CD4-positive, alpha-beta T cell treated with Interleukin-10 for 1 hour (primary cell): ENCODE measurements around the gene DUSP2.
A peak's percentile ranks its signal among the peaks of the same experiment; 100 is the strongest.

ENCODE experiments used
- DNase-seq: peaks from one replicate; pipeline ENCODE4 v3.0.0-alpha.2; 2020

Gene DUSP2, protein sequence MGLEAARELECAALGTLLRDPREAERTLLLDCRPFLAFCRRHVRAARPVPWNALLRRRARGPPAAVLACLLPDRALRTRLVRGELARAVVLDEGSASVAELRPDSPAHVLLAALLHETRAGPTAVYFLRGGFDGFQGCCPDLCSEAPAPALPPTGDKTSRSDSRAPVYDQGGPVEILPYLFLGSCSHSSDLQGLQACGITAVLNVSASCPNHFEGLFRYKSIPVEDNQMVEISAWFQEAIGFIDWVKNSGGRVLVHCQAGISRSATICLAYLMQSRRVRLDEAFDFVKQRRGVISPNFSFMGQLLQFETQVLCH

DNA sequence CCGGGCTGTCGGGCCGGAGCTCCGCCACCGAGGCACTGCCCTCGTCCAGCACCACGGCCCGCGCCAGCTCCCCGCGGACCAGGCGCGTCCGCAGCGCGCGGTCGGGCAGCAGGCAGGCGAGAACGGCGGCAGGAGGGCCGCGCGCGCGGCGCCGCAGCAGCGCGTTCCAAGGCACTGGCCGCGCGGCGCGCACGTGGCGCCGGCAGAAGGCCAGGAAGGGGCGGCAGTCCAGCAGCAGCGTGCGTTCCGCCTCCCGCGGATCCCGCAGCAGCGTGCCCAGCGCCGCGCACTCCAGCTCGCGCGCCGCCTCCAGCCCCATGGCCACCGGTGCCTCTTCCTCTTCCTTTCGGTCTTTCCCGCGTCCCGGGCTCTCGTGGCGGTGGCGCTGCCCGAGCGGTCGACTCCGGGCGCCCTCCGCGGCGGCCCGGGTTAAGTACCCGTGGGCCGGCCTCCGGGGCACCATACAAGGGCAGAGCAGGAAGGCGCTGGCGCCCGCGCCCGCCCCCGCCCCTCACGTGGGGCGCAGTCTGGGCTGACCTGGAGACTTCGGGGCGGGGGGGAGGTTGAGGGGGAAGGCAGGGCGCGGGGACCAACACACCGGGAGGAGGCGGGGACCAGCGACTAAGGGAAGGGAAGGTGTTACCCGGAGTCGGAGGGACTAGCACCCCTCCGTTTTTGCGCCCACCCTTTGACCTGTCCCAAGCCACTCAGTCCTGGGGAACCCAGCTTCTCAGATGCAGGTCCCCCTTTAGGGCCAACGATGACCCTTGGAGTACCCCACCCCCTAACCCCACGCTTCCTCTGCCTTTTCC, at the start of gene DUSP2:
Gene DUSP2, minus strand, starts transcription at position 405 of the 812 bp plus-strand sequence. Its CDS starts 86 bp downstream, at position 319.
- peak; percentile 95 for DNase-seq

DNA sequence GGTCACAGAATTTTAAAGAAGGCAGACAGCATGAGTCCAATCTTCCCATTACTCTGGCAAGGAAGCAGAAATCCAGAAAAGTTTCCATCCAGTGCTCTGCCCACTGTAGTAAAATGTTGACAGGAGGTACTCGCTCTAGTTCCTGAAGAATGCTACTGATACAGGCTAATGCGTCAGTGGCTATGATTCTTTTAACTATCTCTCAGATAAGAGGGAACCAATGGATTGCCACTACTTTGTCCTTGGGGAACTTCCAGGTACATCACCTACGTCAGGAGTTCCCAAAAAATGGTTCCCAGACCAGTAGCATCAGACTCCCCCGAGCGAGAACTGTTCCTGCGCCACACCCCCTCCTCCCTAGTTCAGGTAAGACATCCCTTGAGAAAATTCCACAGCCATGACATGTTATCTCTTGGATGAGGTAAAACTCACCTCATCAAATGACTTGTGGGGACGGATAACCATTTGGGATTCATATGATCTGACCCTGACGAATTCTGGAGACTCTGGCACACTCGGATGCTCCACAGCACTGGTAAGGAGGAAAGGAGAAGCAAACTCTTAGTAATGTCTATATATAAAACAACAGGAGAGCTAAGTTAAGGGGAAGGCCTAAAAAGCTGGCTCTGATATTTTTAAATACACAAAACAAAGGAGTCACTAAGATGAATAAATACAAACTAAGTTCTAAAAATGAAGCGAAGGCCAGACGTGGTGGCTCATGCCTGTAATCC, 46.9 kb upstream of the DUSP2 start:
- DNase-seq, result no peak

DNA sequence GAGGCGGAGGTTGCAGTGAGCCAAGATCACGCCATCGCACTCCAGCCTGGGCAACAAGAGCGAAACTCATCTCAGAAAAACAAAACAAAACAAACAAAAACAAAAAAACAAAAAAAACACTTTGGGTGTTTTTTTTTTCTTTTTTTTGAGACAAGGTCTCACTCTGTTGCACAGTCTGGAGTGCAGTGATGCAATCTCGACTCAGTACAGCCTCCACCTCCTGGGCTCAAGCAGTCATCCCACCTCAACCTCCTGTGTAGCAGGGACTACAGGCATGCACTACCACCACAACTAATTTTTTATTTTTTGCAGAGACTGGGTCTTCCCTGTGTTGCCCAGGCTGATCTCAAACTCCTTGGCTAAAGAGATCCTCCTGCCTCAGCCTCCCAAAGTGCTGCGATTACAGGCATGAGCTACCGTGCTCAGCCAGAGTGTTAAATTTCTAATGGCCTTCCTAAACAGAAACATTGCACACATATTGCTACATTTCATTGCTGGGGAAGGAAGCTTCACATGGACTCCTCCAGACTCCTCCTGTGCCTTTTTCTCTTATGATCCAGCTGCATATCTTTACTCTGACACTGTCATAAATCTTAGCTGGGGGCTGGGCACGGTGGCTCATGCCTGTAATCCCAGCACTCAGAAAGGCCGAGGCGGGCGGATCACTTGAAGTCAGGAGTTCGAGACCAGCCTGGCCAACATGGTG, 43.7 kb upstream of the DUSP2 start:
- DNase-seq, result no peak

DNA sequence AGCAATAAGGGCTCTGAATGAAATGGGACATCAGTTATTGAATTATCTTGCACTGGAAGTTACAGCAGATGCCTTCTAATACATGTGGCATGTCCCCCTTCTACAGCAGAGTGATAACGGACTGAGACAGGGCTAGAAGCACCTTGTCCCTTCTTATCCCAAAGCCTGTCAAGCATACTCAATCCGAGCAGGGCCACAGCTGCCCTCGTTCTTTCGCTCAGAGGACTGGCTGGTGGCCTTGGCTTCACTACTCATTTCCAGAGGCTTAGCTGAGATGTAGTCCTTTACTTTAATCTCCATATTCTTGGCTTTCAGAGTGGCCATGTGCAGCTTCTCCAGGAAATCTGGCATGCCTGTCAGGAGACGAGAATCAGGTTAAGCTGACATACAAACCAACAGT, 41.3 kb upstream of the DUSP2 start:
- no peak for DNase-seq

DNA sequence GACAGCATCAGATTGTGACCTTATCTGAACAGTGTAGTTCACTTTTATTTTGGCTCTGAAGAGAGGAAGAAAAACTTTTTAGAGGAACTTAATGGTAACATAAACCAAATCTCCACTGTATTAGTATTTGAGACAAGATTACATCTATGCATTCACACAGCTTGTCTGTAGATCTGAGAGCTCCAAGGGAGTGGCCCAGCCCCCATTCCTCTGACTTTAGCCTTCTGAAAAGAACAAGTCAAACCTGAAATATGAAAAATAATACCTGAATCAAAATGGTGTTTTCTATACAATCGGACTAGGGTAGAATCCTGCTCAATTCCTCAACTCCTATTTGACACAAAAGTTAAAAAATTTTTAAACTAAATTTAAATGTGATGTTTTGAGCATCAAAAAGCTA, 40.3 kb upstream of the DUSP2 start:
- DNase-seq, result no peak

DNA sequence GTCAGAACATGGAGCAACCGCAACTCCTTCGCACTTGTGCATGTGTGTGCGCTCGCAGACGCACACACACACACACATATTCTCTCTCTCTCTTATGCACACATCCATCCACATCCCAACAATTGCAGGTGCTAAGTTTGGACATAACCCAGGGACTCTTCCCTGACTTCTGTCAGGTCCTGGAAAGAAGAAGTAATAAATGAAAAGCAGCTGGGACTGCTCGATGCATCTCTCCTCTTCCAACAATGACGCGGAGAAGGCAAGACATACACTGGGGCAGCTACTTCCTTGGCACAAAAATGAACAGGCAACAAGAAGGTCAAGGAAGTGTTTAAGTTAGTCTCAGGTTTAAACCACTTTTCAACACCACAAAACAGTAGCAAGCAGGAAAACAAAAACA, 39.7 kb upstream of the DUSP2 start:
- no peak for DNase-seq

DNA sequence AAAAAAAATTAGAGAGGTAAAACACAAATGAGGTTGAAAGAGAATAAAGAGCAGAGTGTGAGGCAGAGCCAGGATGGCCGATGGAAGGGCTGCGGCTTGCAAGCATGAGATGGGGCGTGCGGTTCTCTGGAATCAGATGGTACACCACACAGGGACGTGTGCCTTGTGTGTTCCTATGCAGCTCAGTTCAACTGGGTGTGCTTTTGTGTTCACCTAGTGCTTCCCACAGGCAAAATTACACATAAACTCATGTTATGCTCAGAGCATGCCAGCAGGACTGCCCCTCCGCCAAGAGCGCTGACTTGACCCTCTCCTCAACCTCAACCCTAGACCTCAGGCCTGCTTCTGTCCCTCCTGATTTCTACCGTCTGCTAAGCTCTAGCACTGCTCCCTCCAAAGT, 38.9 kb upstream of the DUSP2 start:
- DNase-seq, result no peak

DNA sequence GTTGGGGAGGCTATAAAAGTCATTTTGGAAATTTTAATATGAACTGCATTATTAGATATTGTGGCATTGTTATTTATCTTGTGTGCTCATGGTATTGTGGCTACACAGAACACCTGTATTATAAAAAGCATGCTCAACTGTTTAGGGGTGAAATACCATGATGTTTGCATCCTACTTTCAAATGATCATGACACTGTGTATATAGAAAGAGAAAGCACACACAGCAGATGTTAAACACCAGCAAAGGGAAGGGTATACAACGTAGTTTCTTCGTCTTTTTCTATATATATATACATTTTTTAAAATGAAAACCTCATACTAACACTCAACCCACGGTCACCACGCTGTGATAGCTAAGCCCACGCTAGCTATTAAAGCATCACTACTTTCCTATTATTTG, 36.3 kb upstream of the DUSP2 start:
- DNase-seq, result no peak

DNA sequence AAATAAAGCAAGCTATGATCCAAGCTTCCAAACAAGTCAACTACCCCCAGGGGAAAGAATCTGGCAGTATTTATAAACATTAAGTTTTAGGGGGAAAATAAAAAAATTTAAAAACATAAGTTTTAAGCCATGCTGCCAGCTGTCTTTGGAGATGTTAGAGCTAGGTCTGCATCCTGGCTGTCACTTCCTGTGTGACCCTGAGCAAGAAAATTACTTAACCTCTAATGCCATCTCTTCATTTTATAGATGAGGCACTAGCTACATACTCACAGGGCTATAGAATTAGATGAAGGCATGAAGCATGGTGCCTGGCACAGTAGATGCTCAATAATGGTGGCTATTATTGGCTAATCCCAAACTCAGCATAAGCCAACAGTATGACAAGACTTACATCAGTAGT, 35.3 kb upstream of the DUSP2 start:
- DNase-seq, result no peak

DNA sequence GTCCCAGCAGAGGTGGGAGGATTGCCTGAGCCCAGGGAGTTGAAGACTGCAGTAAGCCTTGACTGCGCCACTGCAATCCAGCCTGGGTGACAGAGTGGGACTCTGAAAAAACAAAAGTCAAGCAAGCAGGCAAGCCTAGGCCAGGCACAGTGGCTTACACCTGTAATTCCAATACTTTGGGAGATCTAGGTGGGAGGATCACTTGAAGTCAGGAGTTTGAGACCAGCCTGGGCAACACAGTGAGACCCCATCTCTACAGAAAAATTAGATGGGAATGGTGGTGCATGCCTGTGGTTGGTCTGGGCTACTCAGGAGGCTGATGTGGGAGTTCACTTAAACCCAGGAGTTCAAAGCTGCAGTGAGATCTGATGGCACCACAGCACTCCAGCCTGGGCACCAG, 34.8 kb upstream of the DUSP2 start:
- no peak for DNase-seq

DNA sequence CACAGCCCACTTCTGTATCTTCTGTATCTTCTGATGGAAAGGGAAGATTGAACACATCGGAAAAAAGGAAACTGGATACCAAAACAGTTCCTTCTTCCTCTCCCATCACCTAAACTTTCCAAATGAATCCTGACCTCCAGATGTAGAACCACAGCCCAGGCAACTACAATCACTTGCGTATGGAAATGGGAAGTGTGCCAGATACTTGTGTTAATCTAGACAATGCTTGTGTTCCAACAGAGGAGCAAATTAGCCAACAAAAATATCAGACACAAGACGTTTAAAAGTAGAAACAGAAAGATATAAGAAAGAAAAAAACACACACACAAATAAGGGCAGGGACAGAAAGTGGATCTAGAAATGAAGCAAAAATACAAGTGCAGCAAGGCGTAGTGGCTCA, 31.4 kb upstream of the DUSP2 start:
- no peak for DNase-seq

DNA sequence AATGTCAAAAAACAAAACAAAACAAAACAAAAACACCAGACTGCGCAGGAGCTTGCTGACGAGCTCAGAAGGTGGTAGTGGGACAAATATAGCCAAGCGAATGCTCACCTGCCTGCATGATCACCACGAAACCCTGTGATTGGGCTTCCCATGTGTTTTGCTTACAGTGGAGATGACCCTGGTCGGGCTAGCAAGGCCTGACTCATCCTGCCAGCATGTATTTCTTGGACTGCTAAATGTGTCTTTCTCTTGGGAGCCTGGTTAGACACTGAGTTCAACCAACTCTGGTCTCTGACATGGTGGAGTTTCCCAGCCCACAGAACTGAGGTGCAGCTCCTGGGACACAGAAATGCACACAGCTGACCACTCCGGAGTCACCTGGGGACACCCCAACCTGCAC, 30.7 kb upstream of the DUSP2 start:
- no peak for DNase-seq

DNA sequence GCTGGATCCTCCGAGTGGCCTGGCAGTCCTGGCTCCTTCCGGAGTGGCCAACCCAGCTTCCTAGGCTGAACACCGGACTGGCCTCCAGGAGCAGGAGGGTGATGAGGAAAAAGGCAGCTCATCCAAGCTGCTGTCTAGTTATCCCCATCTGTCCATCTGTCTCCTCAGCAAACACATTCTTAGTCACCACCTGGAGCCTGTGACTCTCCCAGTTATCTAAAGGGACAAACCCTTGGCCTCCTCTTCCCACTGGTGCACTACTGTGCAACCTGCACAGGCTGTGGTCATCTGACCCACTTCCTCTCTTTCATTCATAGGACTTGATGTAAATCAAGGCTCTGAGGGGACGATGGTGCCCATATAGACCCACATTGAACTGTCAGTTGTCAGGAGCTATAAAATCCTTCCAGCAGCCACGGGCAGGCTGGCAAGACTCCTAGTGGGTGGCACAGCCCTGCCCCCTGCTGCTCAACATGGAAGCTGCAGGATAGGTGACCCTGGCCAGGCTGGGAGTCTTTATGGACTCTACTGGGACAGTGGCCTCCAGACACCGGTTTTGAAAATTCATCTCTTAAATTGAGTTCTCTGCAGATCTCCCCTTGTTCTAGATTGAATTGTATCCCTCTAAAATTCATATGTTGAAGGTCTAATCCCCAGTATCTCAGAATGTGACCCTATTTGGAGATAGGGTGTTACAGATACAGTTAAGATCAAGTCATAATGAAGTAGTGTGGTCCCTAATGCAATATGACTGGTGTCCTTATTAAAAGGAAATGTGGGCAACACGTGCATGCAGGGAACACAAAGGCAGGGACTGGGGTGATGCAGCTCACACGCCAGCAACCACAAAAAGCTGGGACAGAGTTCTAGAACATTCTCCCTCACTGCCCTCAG, 29.3 kb upstream of the DUSP2 start:
- peak; percentile 86 for DNase-seq

DNA sequence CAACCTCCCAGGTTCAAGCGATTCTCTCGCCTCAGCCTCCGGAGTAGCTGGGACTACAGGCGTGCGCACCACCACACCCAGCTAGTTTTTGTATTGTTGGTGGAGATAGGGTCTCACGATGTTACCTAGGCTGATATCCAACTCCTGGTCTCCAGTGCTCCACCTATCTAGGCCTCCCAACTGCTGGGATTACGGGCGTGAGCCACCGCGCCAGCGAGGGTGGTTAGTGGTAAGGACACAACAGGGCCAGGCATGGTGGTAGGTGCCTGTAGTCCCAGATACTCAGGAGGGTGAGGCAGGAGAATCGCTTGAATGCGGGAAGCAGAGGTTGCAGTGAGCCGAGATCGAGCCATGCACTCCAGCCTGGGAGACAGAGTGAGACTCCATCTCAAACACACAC, 26.6 kb upstream of the DUSP2 start:
- DNase-seq, result no peak

DNA sequence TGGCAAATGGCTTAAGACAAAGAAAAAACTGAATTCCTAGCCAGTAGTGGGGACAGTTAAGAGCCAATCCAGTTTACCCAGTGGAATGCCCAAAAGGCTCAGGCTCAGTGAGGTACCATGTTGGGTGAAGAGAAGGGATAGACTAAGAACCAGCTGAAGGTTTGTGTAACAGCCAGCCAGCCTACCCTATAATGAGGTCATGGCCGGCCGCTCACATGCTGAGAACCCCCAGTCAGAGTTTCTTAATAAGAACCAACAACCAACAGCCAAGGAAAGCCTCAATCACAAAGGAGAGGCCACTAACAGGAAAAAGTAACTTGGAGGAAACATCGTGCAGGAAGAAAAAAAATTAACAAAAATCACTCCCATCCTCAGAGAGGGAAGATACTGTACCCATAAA, 25.4 kb upstream of the DUSP2 start:
- no peak for DNase-seq

DNA sequence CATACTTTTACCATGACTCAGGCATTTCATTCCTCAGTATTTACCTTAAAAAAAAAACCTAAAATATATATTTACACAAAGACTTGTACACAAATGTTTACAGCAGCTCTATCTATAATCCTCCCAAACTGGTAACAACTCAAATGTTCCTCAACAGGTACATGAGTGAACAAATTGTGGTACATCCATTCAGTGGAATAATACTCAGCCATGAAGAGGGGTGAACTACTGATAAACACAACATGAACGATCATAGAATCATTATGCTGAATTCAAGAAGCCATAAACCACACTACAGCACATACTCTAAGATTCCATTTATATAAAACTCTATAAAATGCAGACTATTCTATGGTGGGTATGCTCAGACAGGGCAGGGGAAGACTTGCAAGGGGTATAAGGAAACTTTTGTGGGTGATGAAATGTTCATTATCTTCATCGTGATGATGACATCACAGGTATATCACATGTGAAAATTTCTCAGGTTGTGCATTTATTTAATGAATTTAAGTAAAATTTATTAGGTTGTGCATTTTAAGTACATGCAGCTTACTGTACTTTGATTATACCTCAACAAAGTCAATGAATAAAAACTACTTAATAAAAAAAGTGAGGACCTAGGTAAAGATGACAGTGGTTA, 24.7 kb upstream of the DUSP2 start:
- no peak for DNase-seq

DNA sequence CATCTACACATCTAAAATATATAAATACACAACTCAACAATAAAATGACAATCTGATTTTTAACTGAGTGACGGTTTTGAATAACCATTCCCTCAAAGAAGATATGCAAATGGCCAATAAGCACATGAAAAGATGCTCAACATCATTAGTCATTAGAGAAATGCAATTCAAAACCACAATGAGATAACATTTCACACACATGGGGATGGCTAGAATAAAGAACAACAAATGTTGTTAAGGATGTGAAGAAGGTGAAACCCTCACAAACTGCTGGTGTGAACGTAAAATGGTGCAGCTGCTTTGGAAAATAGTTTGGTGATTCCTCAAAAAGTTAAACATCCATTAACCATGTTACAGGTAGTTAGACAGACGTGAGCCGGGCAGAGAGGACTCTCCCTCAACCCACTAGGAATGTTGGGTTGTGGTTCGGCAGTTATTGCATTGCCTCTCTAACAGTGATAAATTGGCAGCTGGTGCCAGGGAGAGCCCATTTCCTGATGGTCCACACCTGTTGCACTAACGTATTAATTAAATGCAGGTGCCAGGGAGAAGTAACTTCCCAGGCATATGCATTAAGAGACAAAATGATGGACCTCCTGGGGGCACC, 22.3 kb upstream of the DUSP2 start:
- DNase-seq, result peak; percentile 15

DNA sequence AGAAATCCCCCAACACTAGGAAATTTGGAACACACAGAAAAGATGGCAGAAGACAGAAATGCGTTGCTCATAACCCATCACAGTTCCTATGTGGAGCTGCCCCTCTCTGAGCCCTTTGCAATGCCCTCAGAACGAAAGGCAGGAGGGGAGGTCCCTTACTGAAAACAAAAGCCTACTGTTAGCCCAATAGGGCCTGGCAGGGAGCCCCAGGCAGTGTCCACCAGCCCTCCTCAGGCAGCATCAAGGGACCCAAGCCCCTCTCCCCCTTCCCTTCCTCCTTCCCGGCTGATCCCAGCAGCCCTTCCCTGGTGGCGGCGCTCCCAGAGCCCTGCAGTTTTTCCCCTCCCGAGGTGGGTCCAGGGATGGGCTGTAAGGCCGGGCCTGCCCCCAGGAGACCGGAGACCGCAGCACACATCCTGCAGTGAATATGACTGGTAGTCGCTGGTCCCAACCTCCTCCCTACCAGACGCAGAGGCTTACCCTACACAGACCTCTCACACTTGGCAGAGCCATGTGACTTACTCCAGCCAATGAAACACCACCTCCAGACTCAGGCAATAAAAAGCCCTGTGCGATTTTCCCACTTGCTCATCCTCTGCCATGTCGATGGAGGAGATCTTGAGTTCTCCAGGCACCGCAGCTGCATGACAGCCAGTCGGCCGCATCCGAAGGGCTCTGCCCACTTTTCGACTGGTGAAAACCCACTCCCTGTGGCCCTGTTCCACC, 19.4 kb upstream of the DUSP2 start:
- peak; percentile 76 for DNase-seq

DNA sequence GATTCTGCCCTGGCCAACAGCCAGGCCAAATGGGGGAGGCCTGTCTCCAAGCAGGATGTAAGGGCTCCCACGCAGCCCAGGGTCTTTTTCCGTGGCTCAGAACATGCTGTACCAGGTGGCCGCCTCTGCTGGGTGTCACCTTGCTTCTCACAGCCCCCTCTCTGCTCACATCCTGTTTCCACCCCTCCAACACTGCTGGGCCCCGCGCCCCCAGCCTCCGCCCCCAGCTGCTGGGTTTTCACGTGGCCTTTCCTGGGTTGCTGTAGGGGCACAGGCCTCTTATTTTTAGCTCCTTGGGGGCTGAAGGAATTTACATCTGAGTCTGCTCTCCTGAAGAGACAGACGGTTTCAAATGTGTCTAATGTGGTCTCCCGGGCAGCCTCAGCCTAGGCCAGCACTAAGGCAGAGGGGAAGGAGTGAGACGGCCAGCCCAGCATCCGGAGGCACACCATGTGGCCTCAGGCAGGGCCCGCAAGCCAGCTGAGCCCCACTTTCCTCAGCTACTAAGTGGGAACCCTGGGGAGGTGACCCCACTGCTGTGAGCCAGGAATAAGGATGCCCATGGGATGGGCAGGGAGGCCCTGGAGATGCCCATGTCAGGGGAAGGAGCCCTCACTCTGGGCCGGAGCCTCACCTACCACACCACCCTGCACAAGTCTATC, 18.7 kb upstream of the DUSP2 start:
- DNase-seq, result peak; percentile 76

DNA sequence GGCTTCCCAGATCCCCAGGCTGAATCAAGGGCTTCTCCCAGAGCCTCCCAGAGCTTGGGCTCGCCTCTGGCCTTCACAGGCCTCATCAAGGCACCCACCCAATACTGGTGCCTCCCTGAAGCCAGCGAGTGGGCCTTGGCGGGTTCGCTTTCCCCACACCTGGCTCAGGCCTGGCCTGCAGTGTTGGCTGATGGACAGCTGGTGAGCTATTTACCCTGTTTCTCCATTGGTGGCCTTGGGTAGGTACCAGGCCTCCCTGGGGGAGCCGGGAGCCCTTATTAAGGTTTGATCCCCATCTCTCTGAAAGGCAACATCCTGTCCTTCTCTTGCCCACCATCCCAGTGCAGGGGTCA, 18.2 kb upstream of the DUSP2 start:
- DNase-seq, result peak; percentile 8
